Measurements from ENCODE around the gene HNRNPF.
A peak's percentile ranks its signal among the peaks of the same experiment; 100 is the strongest.

Gene HNRNPF

DNA sequence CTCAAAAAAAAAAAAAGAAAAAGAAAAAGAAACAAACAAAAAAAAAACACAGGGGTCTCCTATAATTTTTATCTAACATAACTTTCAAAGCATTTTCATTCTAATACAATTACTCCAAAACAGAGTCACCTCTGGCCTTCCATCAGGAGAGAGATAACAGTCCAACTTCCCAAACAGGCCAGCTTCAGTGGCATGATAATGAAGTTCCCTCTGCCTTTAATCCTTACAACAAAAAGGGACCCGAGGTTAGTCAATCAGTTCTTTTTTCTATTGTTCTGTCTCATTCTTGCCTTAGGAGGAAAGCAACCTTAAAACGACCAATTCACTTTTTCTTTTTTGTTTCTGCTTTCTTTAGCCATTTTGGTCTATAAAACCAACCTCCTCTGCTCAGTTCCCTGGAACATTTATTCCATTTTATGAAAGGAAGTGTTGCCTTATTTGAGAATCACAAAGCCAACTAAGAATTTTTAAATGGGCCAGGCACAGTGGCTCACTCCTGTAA, 54.1 kb downstream of the HNRNPF start:
- Histone ChIP-seq H3K27me3 (ENCODE audit: insufficient read depth, low read length) (no peaks in the 10 kb centered on the region), H3K9me3 (ENCODE audit: low read length) (no peaks in the 10 kb centered on the region), H3K36me3 (ENCODE audit: insufficient read depth, low read length) (no peaks in the 10 kb centered on the region), H3K4me3 (ENCODE audit: low read length) (no peak overlapping the region), H2AFZ (ENCODE audit: low read depth, low read length) (no peak overlapping the region), H3K4me1 (ENCODE audit: insufficient read depth, low read length) (peaks cover 13% of the 10 kb centered on the region)

- H3K4me3 ChIP-seq (ENCODE audit: low read length): no peak overlapping the region
- H3K4me1 ChIP-seq (ENCODE audit: insufficient read depth, low read length): peaks cover 13% of the 10 kb centered on the region
- H3K27me3 ChIP-seq (ENCODE audit: insufficient read depth, low read length): no peaks in the 10 kb centered on the region
- H3K9me3 ChIP-seq (ENCODE audit: low read length): no peaks in the 10 kb centered on the region
- peak overlapping the region; percentile 5 for H2AFZ ChIP-seq (ENCODE audit: low read depth, low read length)
- H3K36me3 ChIP-seq (ENCODE audit: insufficient read depth, low read length): no peaks in the 10 kb centered on the region
These were observed 54.7 kb downstream of the HNRNPF start for GRCh38 chr10:43354330-43354635.

DNA sequence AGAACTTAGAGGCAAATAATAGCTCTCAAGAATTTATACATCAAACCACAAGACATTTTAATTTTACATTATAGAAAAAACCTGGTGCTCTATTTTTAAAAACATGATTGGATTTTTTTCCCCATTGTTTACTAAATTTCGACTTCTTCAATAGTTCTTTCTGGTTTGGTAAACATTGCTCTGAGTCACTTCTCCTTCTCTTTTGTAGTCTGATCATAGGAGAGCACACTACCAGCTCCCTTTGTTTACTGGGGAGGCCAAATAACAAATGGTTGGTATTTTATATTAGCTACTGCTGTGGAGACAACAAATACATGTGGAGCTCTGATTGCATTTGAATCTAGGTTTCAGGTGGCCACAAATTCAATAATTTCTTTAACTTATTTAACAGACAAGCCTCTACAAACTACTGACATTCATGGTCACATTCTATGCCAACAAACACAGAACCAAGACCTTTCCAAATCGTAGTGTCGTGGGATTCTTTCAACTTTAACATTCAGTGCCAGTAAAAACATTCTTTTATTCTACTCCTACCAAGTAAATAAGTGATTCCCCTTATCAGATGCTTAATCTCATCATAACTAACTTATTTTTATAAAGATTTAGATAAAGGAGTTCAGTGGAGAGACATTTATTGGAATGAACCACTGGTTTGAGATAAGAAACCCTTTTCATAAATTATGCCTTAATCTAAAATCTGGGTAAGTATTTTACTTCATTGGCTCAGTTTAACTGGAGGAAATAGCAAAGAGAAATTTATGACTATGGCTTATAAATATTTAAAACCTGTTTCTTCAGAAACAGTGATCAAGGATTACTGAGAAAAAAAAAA, 55.3 kb downstream of the HNRNPF start:
- H2AFZ ChIP-seq (ENCODE audit: low read depth, low read length): peak overlapping the region; percentile 5
- peaks cover 13% of the 10 kb centered on the region for H3K4me1 ChIP-seq (ENCODE audit: insufficient read depth, low read length)
- no peak overlapping the region for H3K4me3 ChIP-seq (ENCODE audit: low read length)
- no peaks in the 10 kb centered on the region for H3K36me3 ChIP-seq (ENCODE audit: insufficient read depth, low read length)
- no peaks in the 10 kb centered on the region for H3K27me3 ChIP-seq (ENCODE audit: insufficient read depth, low read length)
- no peaks in the 10 kb centered on the region for H3K9me3 ChIP-seq (ENCODE audit: low read length)

- Histone ChIP-seq H3K9me3 (ENCODE audit: low read length) (no peaks in the 10 kb centered on the region), H3K27me3 (ENCODE audit: insufficient read depth, low read length) (no peaks in the 10 kb centered on the region), H3K4me3 (ENCODE audit: low read length) (no peak overlapping the region), H3K36me3 (ENCODE audit: insufficient read depth, low read length) (no peaks in the 10 kb centered on the region), H3K4me1 (ENCODE audit: insufficient read depth, low read length) (peaks cover 13% of the 10 kb centered on the region), H2AFZ (ENCODE audit: low read depth, low read length) (no peak overlapping the region)
These were observed 56.0 kb downstream of the HNRNPF start for GRCh38 chr10:43352951-43353350.

GRCh38 chr10:43351301-43351700, 57.7 kb downstream of the HNRNPF start:
- H3K9me3 ChIP-seq (ENCODE audit: low read length): no peaks in the 10 kb centered on the region
- no peak overlapping the region for H3K4me3 ChIP-seq (ENCODE audit: low read length)
- H2AFZ ChIP-seq (ENCODE audit: low read depth, low read length): no peak overlapping the region
- peaks cover 13% of the 10 kb centered on the region for H3K4me1 ChIP-seq (ENCODE audit: insufficient read depth, low read length)
- H3K27me3 ChIP-seq (ENCODE audit: insufficient read depth, low read length): no peaks in the 10 kb centered on the region
- H3K36me3 ChIP-seq (ENCODE audit: insufficient read depth, low read length): no peaks in the 10 kb centered on the region

DNA sequence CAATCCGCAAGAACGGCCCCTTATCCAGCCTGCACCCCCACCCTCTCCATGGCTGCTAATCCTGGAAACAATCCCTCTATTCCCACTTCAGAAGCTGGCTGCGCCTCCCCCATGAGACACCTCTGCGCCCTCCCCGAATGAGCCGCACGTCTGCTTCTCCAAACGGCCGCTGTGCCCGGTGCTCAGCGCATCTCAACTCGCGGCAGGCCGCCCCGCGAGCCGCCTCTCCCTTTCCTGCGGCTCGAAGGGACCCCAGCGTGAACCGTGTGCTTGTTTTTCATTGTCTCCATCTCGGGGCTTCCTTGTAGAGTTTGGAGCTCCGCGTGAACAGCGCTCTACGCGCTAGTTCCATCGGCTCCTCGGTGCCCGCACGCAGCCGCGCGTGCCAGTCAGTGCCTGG, 58.3 kb downstream of the HNRNPF start:
- H2AFZ ChIP-seq (ENCODE audit: low read depth, low read length): no peak overlapping the region
- H3K27me3 ChIP-seq (ENCODE audit: insufficient read depth, low read length): no peaks in the 10 kb centered on the region
- H3K4me1 ChIP-seq (ENCODE audit: insufficient read depth, low read length): peaks cover 13% of the 10 kb centered on the region
- H3K9me3 ChIP-seq (ENCODE audit: low read length): no peaks in the 10 kb centered on the region
- H3K4me3 ChIP-seq (ENCODE audit: low read length): no peak overlapping the region
- H3K36me3 ChIP-seq (ENCODE audit: insufficient read depth, low read length): no peaks in the 10 kb centered on the region

GRCh38 chr10:43350156-43350555, 58.8 kb downstream of the HNRNPF start:
- Histone ChIP-seq H3K4me3 (ENCODE audit: low read length) (no peak overlapping the region), H3K9me3 (ENCODE audit: low read length) (no peaks in the 10 kb centered on the region), H2AFZ (ENCODE audit: low read depth, low read length) (no peak overlapping the region), H3K4me1 (ENCODE audit: insufficient read depth, low read length) (peaks cover 12% of the 10 kb centered on the region), H3K27me3 (ENCODE audit: insufficient read depth, low read length) (no peaks in the 10 kb centered on the region), H3K36me3 (ENCODE audit: insufficient read depth, low read length) (no peaks in the 10 kb centered on the region)

DNA sequence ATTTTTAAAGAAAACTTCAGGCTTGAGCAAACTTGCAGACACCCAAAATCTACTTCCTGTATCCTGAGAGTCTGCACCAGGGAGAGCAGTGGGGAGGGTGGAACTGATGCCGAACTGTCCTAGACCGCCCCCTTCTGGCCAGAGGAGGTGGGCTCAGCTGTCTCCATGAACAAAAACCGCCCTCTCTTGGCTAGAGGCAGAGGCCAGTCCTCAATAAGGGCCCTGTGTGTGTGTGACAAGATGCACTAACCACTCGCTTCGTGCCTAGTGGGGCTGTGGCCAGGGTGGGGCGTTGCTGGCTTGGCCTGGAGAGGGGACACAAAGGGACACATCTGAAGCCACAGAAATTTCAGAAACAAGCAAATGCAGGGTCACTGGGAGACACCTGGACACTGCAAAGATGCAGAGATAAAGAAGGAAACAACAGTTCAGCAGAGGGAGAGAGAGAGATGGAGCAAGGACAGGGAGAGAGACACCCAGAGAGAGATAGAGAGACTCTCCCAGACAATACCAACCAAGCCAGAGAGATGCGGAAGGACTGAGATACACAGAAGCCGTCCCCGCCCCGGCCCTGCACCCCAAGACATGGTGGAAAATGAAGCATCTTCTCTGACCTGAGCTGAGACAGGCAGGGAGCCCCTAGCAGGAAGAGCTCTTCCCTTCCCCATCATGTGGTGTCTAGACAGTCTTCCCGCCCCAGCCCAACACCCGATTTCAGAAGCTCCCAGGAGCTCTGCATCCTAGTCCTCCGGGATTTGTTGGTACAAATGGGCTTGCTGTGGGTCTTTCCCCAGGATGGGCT, 60.3 kb downstream of the HNRNPF start:
- Histone ChIP-seq H3K4me3 (ENCODE audit: low read length) (no peak overlapping the region), H3K36me3 (ENCODE audit: insufficient read depth, low read length) (no peaks in the 10 kb centered on the region), H2AFZ (ENCODE audit: low read depth, low read length) (peak overlapping the region; percentile 21), H3K27me3 (ENCODE audit: insufficient read depth, low read length) (no peaks in the 10 kb centered on the region), H3K9me3 (ENCODE audit: low read length) (no peaks in the 10 kb centered on the region), H3K4me1 (ENCODE audit: insufficient read depth, low read length) (peaks cover 3% of the 10 kb centered on the region)

DNA sequence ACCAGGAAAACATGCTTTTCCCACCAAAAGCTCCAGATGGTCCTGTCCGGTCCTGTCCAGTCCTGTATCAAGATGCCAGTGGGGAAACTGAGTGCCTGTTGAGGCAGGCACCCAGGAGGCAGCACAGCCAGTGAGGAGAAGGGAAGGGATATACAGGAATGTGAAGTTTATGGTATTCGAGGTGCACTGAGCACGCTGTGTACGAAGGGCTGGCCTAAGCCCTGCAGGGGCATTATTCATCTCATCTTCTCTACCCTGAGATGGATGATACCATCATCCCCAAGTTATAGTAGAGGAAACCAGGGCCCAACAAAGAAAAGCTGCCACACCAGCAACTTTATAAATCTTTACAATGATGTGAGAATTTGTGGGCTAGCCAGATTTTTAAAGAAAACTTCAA, 61.0 kb downstream of the HNRNPF start:
- Histone ChIP-seq H3K4me3 (ENCODE audit: low read length) (no peak overlapping the region), H3K27me3 (ENCODE audit: insufficient read depth, low read length) (no peaks in the 10 kb centered on the region), H2AFZ (ENCODE audit: low read depth, low read length) (peak overlapping the region; percentile 21), H3K36me3 (ENCODE audit: insufficient read depth, low read length) (no peaks in the 10 kb centered on the region), H3K4me1 (ENCODE audit: insufficient read depth, low read length) (no peaks in the 10 kb centered on the region), H3K9me3 (ENCODE audit: low read length) (no peaks in the 10 kb centered on the region)

DNA sequence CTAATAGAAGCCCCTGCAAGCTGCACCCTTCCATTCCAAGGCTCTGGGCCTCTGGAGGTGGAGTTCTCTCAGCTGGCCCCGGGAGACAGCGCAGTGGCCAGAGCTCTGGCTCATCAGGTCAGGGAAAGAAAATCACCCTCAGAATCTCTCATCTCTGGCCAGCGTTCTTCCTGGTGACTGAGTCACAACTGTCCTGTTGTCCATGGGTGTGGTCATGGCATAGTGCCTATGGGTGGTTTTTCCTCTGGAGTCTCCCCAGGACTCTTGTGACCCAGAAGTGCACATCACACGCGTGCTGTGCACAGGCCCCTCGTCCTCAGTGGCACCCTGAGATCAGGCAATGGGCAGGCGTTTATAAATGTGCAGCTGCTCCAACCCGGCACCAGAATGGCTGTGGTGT, 64.9 kb downstream of the HNRNPF start:
- Histone ChIP-seq H3K4me1 (ENCODE audit: insufficient read depth, low read length) (no peaks in the 10 kb centered on the region), H3K9me3 (ENCODE audit: low read length) (no peaks in the 10 kb centered on the region), H3K27me3 (ENCODE audit: insufficient read depth, low read length) (peaks cover 8% of the 10 kb centered on the region), H3K36me3 (ENCODE audit: insufficient read depth, low read length) (no peaks in the 10 kb centered on the region), H2AFZ (ENCODE audit: low read depth, low read length) (no peak overlapping the region), H3K4me3 (ENCODE audit: low read length) (no peak overlapping the region)

DNA sequence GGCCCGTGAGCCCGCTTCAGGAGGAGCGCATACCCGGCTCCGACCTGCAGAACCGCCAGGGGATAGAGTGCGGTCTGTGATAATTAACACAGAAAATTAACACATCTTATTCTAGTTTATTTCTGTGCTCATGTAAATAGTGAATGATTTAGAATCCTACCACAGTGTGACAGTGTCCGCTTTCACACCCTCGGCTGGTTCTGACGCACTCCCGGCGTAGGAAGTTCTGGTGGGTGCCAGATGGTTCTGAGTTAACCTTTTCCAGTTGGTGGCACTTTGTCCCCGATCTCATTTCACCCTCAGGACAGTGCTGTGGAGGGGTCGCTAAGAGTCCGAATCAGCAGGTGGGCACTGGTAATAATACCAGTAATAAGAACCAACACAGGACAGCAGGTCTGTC, 65.9 kb downstream of the HNRNPF start:
- H3K4me1 ChIP-seq (ENCODE audit: insufficient read depth, low read length): no peaks in the 10 kb centered on the region
- no peaks in the 10 kb centered on the region for H3K9me3 ChIP-seq (ENCODE audit: low read length)
- H3K27me3 ChIP-seq (ENCODE audit: insufficient read depth, low read length): peaks cover 11% of the 10 kb centered on the region
- H3K36me3 ChIP-seq (ENCODE audit: insufficient read depth, low read length): no peaks in the 10 kb centered on the region
- no peak overlapping the region for H3K4me3 ChIP-seq (ENCODE audit: low read length)
- no peak overlapping the region for H2AFZ ChIP-seq (ENCODE audit: low read depth, low read length)

DNA sequence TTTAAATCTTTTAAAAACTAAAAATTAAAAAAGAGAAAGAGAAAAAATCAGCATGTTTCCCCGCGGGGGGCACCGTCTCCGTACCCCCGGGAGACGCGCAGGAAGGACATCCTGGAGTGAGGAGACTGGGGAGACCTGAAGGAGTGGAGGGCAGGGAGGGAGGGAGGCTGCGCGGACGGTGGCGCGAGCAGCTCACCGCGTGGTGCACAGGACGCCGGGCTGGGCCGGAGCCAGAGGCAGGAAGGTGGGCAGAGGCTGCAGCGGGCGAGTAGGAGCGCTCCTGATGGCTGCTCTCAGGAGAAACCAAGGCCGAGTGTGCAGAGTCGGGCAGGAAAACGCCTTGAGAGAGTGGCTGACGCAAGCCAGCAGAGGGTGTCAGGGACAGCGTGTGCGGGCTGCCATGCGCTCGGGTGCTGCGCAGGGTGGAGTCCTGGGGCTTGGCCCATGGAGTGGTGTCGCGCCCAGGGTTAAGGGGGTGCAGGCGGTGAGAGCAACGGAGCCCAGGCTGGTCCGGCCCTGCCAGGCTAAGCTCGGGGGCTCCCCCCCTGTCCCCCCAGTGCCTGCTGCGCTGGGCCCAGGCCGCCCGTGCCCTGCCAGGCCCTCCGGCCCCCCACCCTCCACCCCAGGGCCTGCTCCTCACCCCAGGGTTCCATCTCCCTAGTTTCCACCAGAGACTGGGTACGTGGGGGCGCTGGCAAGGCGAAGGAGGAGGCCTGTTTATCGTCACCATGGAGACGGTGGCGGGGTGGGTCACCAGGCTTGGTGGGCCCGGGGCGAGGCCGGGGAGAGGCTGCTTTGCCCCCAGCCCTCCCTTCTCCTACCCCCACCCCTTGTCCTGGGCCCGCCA, 66.5 kb downstream of the HNRNPF start:
- no peak overlapping the region for H2AFZ ChIP-seq (ENCODE audit: low read depth, low read length)
- no peak overlapping the region for H3K4me3 ChIP-seq (ENCODE audit: low read length)
- peaks cover 12% of the 10 kb centered on the region for H3K27me3 ChIP-seq (ENCODE audit: insufficient read depth, low read length)
- no peaks in the 10 kb centered on the region for H3K4me1 ChIP-seq (ENCODE audit: insufficient read depth, low read length)
- no peaks in the 10 kb centered on the region for H3K36me3 ChIP-seq (ENCODE audit: insufficient read depth, low read length)
- H3K9me3 ChIP-seq (ENCODE audit: low read length): no peaks in the 10 kb centered on the region

- no peaks in the 10 kb centered on the region for H3K9me3 ChIP-seq (ENCODE audit: low read length)
- no peaks in the 10 kb centered on the region for H3K36me3 ChIP-seq (ENCODE audit: insufficient read depth, low read length)
- H3K4me1 ChIP-seq (ENCODE audit: insufficient read depth, low read length): no peaks in the 10 kb centered on the region
- no peak overlapping the region for H3K4me3 ChIP-seq (ENCODE audit: low read length)
- peaks cover 12% of the 10 kb centered on the region for H3K27me3 ChIP-seq (ENCODE audit: insufficient read depth, low read length)
- H2AFZ ChIP-seq (ENCODE audit: low read depth, low read length): no peak overlapping the region
These were observed 67.5 kb downstream of the HNRNPF start for GRCh38 chr10:43341450-43341849.

Measured in neuron (in vitro differentiated cells).